Stimulated activated CD4-positive, alpha-beta T cell treated with anti-CD3 and anti-CD28 coated beads, Interleukin-1b, Interleukin-23, amount 100 ng/mL, for 48 hours (primary cell): ENCODE data around the gene MSH2.
A peak's percentile ranks its signal among the peaks of the same experiment; 100 is the strongest.

ENCODE experiments used
- DNase-seq: peaks from one replicate; pipeline ENCODE4 v3.0.0-alpha.2; 2020

The MSH2 gene

DNA sequence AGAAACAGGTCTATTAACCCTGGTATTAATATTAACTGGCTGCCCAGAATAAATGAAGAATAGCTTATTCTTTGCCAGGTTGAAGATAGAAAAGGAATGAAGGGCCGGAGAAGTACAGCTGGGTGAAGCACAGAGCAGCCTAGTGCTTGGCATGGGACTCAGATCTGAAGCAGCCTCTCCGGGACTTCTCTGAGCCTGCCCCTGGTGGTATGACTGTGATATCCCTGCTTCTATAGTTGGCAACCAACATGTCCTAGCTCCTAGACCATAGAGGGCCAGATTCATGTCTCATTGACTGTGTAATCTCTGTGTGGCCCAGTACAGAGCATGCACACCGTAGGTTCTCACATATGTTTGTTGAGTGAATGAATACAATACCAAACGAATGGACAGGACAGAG, 107.8 kb downstream of the MSH2 start:
- DNase-seq = no peak

DNA sequence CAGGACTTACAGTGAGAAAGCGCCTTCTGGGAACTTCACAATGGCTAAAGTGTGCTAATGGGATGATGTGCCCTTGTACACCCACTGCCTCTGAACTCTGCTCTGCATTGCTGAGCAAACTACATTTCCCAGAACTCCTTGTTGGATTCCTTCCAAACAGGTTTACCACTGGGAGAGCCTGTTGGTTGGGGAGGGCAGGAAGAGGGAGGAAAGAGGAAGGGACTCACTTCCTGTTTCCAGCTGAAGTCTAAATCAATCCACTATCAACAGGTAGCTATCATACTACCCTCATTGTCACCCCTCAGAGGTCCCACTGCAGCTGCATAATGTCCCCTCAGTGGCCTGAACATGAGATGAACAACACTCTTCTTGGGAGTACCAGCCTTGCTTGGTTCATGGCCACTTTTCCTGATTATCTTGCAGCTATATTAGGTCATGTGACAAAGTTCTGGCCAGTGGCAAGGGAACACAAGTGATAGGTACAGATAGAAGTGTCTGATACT, 109.7 kb downstream of the MSH2 start:
- no peak for DNase-seq

DNA sequence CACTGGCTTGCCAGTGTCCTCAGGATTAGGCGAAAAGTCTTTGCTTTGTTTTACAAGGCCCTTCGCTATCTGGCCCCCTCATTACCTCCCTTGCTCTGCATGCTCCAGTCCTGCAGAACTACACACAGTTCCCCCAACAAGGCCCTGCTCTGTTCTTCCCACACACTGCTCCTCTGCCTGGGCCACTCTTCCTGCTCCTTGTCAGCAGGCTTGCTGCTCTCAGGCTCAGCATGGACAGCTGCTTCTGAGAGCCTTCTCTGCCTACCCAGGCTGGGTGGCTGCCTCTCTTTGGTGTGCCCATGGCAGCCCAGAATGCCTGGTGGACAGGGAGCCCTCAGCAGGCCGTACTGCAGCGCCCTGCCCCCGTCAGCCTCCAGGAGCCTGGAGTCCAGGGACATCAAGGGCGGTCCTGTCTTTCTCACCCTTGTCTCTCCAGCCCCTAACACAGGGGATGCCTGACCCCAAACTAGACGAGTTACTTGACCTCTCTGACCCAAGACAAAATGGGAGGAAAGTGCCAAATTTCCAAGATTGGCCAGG, 111.1 kb downstream of the MSH2 start:
- no peak for DNase-seq

GRCh38 chr2:47516360-47517104, 113.6 kb downstream of the MSH2 start:
- no peak for DNase-seq

GRCh38 chr2:47518497-47519146, 115.7 kb downstream of the MSH2 start:
- no peak for DNase-seq

DNA sequence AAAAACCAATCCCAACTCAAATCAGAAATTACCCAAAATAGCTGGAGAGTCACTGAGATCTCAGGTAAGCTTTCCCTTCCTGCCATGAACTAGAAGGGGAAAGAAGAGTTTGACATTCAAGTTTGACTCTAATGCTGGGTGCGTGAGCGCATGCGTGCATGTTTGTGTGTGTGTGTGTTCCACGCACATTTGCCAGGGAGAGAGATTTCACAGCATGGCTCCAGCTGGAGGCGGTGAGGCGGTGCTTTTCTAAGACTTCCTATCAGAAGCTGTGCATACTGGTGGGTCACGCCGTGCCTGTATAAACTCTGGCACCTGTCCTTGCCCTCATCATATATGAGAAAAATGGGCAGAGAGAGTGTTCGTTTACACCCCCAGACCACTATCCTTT, 116.2 kb downstream of the MSH2 start:
- DNase-seq = no peak

DNA sequence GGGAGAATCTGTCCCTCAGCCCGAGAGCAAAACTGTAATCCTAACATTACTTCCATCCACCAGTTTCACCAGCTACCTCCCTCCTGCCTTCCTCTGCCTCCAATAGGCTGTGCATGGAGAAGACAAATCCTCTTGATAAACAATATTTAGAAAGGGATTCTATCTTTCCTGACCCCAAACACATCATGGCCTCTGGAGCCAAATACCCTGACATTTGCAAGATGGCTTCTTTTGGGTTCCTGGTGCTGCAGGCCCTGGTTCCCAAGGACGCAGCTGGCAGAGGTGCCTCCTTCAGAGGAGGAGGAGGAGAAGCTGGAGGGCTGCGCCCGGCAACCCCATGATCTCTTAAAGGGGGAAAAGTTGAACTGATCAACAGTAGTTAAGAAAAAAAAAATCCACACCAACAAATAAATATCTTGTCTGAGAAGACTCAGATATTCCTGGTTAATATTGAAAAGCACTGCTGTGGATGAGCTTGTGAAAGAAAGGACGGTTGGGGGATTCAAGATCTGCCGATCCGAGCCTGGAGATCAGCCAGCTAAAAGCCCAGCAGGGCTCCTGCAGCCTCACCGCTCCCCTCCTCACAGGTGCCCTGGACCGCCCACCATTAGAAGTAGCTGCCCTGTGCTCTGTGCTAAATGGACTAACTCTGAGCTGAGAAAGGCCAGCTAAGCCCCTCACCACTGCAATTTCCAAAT, 116.8 kb downstream of the MSH2 start:
- DNase-seq = no peak

GRCh38 chr2:47520302-47520630, 117.3 kb downstream of the MSH2 start:
- no peak for DNase-seq

GRCh38 chr2:47520825-47521665, 118.1 kb downstream of the MSH2 start:
- peak; percentile 79 for DNase-seq

GRCh38 chr2:47521666-47522285, 118.8 kb downstream of the MSH2 start:
- DNase-seq = no peak

DNA sequence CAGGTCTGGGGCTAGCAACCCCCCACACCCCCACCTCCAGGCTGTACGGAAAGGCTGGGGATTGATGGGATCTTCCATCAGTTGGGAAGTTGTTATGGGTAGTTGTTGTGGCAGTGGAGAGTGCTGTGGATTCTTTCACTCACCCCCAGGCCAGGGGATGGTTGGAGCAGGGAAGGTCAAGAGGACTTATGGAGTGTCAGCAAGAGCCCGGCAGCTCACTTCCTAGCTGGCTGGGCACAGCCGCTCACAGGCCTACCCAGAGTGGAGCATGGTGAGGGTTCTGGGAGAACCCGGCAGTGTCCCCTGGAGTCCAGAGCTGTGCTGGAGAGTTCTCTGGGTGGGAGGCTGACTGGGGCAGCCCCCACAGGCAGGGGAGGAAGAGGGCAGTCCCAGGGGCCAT, 122.2 kb downstream of the MSH2 start:
- DNase-seq = no peak

DNA sequence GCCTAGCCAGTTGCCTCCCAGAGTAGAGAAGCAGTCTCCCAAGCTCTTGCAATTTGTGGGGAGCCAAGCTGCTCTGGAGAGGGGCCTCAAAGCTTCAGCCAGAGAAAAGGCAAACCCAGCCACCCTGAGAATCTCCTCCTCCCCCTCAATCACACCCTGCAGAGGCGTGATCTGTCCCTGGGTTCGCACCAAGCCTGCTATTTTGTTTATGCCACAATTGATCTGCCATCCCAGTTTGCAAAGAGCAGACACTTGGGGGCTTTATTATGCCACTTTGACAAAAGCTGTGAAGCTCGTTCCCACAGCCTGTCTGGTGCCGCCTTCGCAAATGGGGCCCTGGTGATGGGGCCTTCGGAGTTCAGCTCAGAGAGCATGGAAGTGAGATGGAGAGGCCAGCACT, 125.5 kb downstream of the MSH2 start:
- DNase-seq = no peak

- no peak for DNase-seq
Measured at GRCh38 chr2:47528874-47529273, 125.9 kb downstream of the MSH2 start.

DNA sequence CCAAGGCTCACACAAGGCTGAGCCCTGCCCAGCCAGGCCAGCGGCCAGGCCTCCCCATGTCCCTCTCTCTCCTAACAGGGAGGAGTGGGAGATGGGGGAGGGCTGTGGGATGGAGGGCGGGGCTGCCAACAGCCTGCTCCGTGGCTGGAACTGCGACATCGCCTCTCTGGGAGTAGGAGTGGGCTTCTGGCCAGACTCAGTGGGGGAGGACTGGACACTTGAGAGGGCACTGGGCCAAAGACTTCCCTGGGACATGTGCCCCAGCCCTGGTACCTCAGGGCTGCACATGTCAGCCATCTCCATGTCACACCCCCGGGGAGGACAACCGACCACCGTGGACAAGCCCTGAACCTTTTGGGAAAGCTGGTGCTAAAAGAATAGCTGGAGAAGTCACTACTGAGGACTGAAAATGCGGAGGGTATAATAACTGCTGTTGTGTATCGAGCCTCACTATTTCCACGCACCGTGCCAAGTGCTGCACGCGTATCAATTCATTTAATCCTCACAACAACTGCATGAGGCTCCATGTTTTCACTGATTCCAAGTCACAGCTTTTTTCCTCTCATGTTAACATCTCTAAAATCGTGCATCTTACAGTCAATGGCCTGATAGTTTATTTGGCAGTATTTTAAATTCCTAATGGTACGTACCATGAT, 127.3 kb downstream of the MSH2 start:
- DNase-seq = no peak

- DNase-seq = no peak
Measured at GRCh38 chr2:47531378-47532042, 128.6 kb downstream of the MSH2 start.
